ENCODE results near the gene YPEL3. TPM values are rescaled to one million over a fixed set of nuclear protein-coding genes. Genes with fewer than 3 reads are reported as not detected.
A peak's percentile ranks its signal among the peaks of the same experiment; 100 is the strongest.

The YPEL3 gene
- total RNA-seq, 1 experiment from 2014 or later, result 52.7 TPM

GRCh38 chr16:30112197-30113030, 16.4 kb upstream of the YPEL3 start:
- CTCF ChIA-PET, result interaction anchor here (0.6 to 6.9 kb wide), 81 partner anchors 9 to 636 kb away, joined by 3 to 129 read pairs (median 5); partner anchors contain the start of genes ALDOA, C16orf92, CD2BP2 and CDIPT
- peak; percentile 82 for DNase-seq (ENCODE audit: low spot score)
- peak; percentile 83 for ATAC-seq
- H3K4me3 Mint-ChIP-seq, result no peak overlapping the region
- H3K9me3 Mint-ChIP-seq, result no peaks in the 10 kb centered on the region
- peaks cover 3% of the 10 kb centered on the region for H3K4me1 Mint-ChIP-seq
- H3K36me3 Mint-ChIP-seq, result no peaks in the 10 kb centered on the region; the same call in 1 of the 2 replicates
- POLR2A ChIA-PET, result interaction anchor here (0.6 to 1.3 kb wide), 4 partner anchors 8 to 322 kb away, joined by 3 to 7 read pairs (median 3); no protein-coding TSS in a partner anchor
- no peak overlapping the region for H3K27ac Mint-ChIP-seq
- no peaks in the 10 kb centered on the region for H3K27me3 Mint-ChIP-seq (ENCODE audit: low read depth)
- TF ChIP-seq TP53 (CRISPR knock-in tag; IDR thresholded peaks at IDR 0.05) (no peak), SOX15 (CRISPR knock-in tag; IDR thresholded peaks at IDR 0.05) (no peak), NR2C2 (CRISPR knock-in tag; IDR thresholded peaks at IDR 0.05) (no peak), SMAD3 (CRISPR knock-in tag; IDR thresholded peaks at IDR 0.05; ENCODE audit: borderline replicate concordance) (no peak), RORB (CRISPR knock-in tag; IDR thresholded peaks at IDR 0.05) (no peak), E2F5 (CRISPR knock-in tag; IDR thresholded peaks at IDR 0.05) (no peak), JUN (CRISPR knock-in tag; IDR thresholded peaks at IDR 0.05) (no peak), FOXP1 (CRISPR knock-in tag; IDR thresholded peaks at IDR 0.05; ENCODE audit: borderline replicate concordance) (0 out of 2 replicates have a peak, but pooled peaks have one; percentile 20), EMX1 (CRISPR knock-in tag; IDR thresholded peaks at IDR 0.05) (no peak), ZNF416 (CRISPR knock-in tag; IDR thresholded peaks at IDR 0.05) (no peak), ESRRA (CRISPR knock-in tag; IDR thresholded peaks at IDR 0.05; ENCODE audit: borderline replicate concordance) (no peak), IRF2 (CRISPR knock-in tag; IDR thresholded peaks at IDR 0.05; ENCODE audit: borderline replicate concordance, low read depth) (no peak), TEAD1 (CRISPR knock-in tag; IDR thresholded peaks at IDR 0.05) (peak; percentile 65; the same call in 1 of the 2 replicates), IRF1 (CRISPR knock-in tag; IDR thresholded peaks at IDR 0.05) (no peak), SMAD4 (CRISPR knock-in tag; IDR thresholded peaks at IDR 0.05) (no peak), FOXK1 (CRISPR knock-in tag; IDR thresholded peaks at IDR 0.05) (no peak), TEAD4 (CRISPR knock-in tag; IDR thresholded peaks at IDR 0.05) (no peak)
- TF ChIP-seq, protein P1, sequence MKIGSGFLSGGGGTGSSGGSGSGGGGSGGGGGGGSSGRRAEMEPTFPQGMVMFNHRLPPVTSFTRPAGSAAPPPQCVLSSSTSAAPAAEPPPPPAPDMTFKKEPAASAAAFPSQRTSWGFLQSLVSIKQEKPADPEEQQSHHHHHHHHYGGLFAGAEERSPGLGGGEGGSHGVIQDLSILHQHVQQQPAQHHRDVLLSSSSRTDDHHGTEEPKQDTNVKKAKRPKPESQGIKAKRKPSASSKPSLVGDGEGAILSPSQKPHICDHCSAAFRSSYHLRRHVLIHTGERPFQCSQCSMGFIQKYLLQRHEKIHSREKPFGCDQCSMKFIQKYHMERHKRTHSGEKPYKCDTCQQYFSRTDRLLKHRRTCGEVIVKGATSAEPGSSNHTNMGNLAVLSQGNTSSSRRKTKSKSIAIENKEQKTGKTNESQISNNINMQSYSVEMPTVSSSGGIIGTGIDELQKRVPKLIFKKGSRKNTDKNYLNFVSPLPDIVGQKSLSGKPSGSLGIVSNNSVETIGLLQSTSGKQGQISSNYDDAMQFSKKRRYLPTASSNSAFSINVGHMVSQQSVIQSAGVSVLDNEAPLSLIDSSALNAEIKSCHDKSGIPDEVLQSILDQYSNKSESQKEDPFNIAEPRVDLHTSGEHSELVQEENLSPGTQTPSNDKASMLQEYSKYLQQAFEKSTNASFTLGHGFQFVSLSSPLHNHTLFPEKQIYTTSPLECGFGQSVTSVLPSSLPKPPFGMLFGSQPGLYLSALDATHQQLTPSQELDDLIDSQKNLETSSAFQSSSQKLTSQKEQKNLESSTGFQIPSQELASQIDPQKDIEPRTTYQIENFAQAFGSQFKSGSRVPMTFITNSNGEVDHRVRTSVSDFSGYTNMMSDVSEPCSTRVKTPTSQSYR (CRISPR knock-in tag; IDR thresholded peaks at IDR 0.05), result no peak
- TF ChIP-seq, protein P2, sequence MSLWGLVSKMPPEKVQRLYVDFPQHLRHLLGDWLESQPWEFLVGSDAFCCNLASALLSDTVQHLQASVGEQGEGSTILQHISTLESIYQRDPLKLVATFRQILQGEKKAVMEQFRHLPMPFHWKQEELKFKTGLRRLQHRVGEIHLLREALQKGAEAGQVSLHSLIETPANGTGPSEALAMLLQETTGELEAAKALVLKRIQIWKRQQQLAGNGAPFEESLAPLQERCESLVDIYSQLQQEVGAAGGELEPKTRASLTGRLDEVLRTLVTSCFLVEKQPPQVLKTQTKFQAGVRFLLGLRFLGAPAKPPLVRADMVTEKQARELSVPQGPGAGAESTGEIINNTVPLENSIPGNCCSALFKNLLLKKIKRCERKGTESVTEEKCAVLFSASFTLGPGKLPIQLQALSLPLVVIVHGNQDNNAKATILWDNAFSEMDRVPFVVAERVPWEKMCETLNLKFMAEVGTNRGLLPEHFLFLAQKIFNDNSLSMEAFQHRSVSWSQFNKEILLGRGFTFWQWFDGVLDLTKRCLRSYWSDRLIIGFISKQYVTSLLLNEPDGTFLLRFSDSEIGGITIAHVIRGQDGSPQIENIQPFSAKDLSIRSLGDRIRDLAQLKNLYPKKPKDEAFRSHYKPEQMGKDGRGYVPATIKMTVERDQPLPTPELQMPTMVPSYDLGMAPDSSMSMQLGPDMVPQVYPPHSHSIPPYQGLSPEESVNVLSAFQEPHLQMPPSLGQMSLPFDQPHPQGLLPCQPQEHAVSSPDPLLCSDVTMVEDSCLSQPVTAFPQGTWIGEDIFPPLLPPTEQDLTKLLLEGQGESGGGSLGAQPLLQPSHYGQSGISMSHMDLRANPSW (CRISPR knock-in tag; conservative IDR thresholded peaks at IDR 0.05; ENCODE audit: low read depth), result no peak
- TF ChIP-seq, protein P3, sequence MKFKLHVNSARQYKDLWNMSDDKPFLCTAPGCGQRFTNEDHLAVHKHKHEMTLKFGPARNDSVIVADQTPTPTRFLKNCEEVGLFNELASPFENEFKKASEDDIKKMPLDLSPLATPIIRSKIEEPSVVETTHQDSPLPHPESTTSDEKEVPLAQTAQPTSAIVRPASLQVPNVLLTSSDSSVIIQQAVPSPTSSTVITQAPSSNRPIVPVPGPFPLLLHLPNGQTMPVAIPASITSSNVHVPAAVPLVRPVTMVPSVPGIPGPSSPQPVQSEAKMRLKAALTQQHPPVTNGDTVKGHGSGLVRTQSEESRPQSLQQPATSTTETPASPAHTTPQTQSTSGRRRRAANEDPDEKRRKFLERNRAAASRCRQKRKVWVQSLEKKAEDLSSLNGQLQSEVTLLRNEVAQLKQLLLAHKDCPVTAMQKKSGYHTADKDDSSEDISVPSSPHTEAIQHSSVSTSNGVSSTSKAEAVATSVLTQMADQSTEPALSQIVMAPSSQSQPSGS (CRISPR knock-in tag; IDR thresholded peaks at IDR 0.05; ENCODE audit: borderline replicate concordance, low read depth), result no peak
- TF ChIP-seq, protein P4, sequence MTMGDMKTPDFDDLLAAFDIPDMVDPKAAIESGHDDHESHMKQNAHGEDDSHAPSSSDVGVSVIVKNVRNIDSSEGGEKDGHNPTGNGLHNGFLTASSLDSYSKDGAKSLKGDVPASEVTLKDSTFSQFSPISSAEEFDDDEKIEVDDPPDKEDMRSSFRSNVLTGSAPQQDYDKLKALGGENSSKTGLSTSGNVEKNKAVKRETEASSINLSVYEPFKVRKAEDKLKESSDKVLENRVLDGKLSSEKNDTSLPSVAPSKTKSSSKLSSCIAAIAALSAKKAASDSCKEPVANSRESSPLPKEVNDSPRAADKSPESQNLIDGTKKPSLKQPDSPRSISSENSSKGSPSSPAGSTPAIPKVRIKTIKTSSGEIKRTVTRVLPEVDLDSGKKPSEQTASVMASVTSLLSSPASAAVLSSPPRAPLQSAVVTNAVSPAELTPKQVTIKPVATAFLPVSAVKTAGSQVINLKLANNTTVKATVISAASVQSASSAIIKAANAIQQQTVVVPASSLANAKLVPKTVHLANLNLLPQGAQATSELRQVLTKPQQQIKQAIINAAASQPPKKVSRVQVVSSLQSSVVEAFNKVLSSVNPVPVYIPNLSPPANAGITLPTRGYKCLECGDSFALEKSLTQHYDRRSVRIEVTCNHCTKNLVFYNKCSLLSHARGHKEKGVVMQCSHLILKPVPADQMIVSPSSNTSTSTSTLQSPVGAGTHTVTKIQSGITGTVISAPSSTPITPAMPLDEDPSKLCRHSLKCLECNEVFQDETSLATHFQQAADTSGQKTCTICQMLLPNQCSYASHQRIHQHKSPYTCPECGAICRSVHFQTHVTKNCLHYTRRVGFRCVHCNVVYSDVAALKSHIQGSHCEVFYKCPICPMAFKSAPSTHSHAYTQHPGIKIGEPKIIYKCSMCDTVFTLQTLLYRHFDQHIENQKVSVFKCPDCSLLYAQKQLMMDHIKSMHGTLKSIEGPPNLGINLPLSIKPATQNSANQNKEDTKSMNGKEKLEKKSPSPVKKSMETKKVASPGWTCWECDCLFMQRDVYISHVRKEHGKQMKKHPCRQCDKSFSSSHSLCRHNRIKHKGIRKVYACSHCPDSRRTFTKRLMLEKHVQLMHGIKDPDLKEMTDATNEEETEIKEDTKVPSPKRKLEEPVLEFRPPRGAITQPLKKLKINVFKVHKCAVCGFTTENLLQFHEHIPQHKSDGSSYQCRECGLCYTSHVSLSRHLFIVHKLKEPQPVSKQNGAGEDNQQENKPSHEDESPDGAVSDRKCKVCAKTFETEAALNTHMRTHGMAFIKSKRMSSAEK (CRISPR knock-in tag; IDR thresholded peaks at IDR 0.05; ENCODE audit: borderline replicate concordance), result no peak
- TF ChIP-seq, protein P5, sequence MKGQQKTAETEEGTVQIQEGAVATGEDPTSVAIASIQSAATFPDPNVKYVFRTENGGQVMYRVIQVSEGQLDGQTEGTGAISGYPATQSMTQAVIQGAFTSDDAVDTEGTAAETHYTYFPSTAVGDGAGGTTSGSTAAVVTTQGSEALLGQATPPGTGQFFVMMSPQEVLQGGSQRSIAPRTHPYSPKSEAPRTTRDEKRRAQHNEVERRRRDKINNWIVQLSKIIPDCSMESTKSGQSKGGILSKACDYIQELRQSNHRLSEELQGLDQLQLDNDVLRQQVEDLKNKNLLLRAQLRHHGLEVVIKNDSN (CRISPR knock-in tag; IDR thresholded peaks at IDR 0.05), result peak; percentile 34; the same call in 1 of the 2 replicates

All from WTC11 (cell line).